H9 (cell line): Measurements from ENCODE around the gene GTF3A. TPM values are rescaled to one million over a fixed set of nuclear protein-coding genes. Genes with fewer than 3 reads are reported as not detected.

Source experiments
- DNase-seq: peaks from one replicate; pipeline ENCODE4 v3.0.0-alpha.2; 2017
- H2AFZ ChIP-seq: one replicate; pipeline ENCODE4 v1.6.1; 2013; ENCODE audit warnings: mild to moderate bottlenecking, low read length, control low read depth, moderate library complexity
- H2AK5ac ChIP-seq: 2 replicates; pipeline ENCODE4 v1.6.1; 2013; ENCODE audit warnings: low read length, control low read depth, mixed read lengths; ENCODE audit not compliant: insufficient read length
- H2BK120ac ChIP-seq: one replicate; pipeline ENCODE4 v1.6.1; 2013; ENCODE audit warnings: low read depth, mild to moderate bottlenecking, low read length, control low read depth, inconsistent platforms; ENCODE audit not compliant: poor library complexity, severe bottlenecking
- H2BK12ac ChIP-seq: 2 replicates; pipeline ENCODE4 v1.6.1; 2013; ENCODE audit warnings: low read length, control low read depth, mixed read lengths, low read depth; ENCODE audit not compliant: insufficient read length
- H2BK15ac ChIP-seq: 2 replicates; pipeline ENCODE4 v1.6.1; 2013; ENCODE audit warnings: low read depth, low read length, control low read depth
- H2BK20ac ChIP-seq: one replicate; pipeline ENCODE4 v1.6.1; 2013; ENCODE audit warnings: low read depth, mild to moderate bottlenecking, low read length, control low read depth, inconsistent platforms; ENCODE audit not compliant: poor library complexity, severe bottlenecking
- H2BK5ac ChIP-seq: 2 replicates; pipeline ENCODE4 v1.6.1; 2013; ENCODE audit warnings: low read length, control low read depth, mixed read lengths; ENCODE audit not compliant: insufficient read length
- H3K14ac ChIP-seq: 2 replicates; pipeline ENCODE4 v1.6.1; 2013; ENCODE audit warnings: low read length, control low read depth; ENCODE audit not compliant: insufficient read depth
- H3K18ac ChIP-seq: 2 replicates; pipeline ENCODE4 v1.6.1; 2013; ENCODE audit warnings: low read depth, mild to moderate bottlenecking, mixed read lengths, low read length, control low read depth; ENCODE audit not compliant: insufficient read length
- H3K23ac ChIP-seq: 2 replicates; pipeline ENCODE4 v1.6.1; 2013; ENCODE audit warnings: low read length, control low read depth, mixed read lengths, low read depth; ENCODE audit not compliant: insufficient read length
- H3K23me2 ChIP-seq: 2 replicates; pipeline ENCODE4 v1.6.1; 2013; ENCODE audit warnings: low read depth, mild to moderate bottlenecking, mixed read lengths, low read length, control low read depth; ENCODE audit not compliant: insufficient read length, poor library complexity, severe bottlenecking
- H3K27ac ChIP-seq: 2 replicates; pipeline ENCODE4 v1.5.1; 2013; ENCODE audit warnings: low read length, control low read depth, mixed read lengths, low read depth; ENCODE audit not compliant: insufficient read length
- H3K27me3 ChIP-seq: 2 replicates; pipeline ENCODE4 v1.6.1; 2013; ENCODE audit warnings: low read length, control low read depth, inconsistent platforms; ENCODE audit not compliant: insufficient read depth
- H3K4ac ChIP-seq: 2 replicates; pipeline ENCODE4 v1.6.1; 2013; ENCODE audit warnings: low read depth, mild to moderate bottlenecking, control low read depth, inconsistent platforms, low read length, moderate library complexity
- H3K4me1 ChIP-seq: 2 replicates; pipeline ENCODE4 v1.6.1; 2013; ENCODE audit warnings: low read length, control low read depth, inconsistent platforms; ENCODE audit not compliant: insufficient read depth
- H3K4me2 ChIP-seq: 2 replicates; pipeline ENCODE4 v1.6.1; 2013; ENCODE audit warnings: low read length, control low read depth, mixed read lengths; ENCODE audit not compliant: insufficient read length, insufficient read depth
- H3K56ac ChIP-seq: 2 replicates; pipeline ENCODE4 v1.6.1; 2013; ENCODE audit warnings: low read depth, mild to moderate bottlenecking, mixed read lengths, low read length, control low read depth; ENCODE audit not compliant: insufficient read length
- H3K79me1 ChIP-seq: 2 replicates; pipeline ENCODE4 v1.6.1; 2013; ENCODE audit warnings: low read depth, mild to moderate bottlenecking, moderate library complexity, low read length, control low read depth, inconsistent platforms; ENCODE audit not compliant: insufficient read depth, poor library complexity, severe bottlenecking
- H3K79me2 ChIP-seq: 2 replicates; pipeline ENCODE4 v1.6.1; 2013; ENCODE audit warnings: low read length, control low read depth, inconsistent platforms; ENCODE audit not compliant: insufficient read depth
- H3K9ac ChIP-seq: 2 replicates; pipeline ENCODE4 v1.6.1; 2013; ENCODE audit warnings: low read length, control low read depth, mixed read lengths; ENCODE audit not compliant: insufficient read length; ENCODE audit errors: extremely low read depth
- H3K9me3 ChIP-seq: one replicate; pipeline ENCODE4 v1.6.1; 2013; ENCODE audit warnings: low read depth, low read length, inconsistent platforms; ENCODE audit not compliant: control insufficient read depth
- H3T11ph ChIP-seq: one replicate; pipeline ENCODE4 v1.6.1; 2013; ENCODE audit warnings: mild to moderate bottlenecking, low read length, control low read depth, inconsistent platforms
- H4K20me1 ChIP-seq: one replicate; pipeline ENCODE4 v1.6.1; 2013; ENCODE audit not compliant: control insufficient read depth, insufficient read length, insufficient read depth
- H4K5ac ChIP-seq: 2 replicates; pipeline ENCODE4 v1.6.1; 2013; ENCODE audit warnings: low read depth, mild to moderate bottlenecking, mixed read lengths, low read length, control low read depth; ENCODE audit not compliant: insufficient read length
- H4K8ac ChIP-seq: replicated peaks from 2 replicates; pipeline ENCODE4 v1.6.1; 2013; ENCODE audit warnings: low read length, control low read depth, mixed read lengths, low read depth; ENCODE audit not compliant: insufficient read length
- H4K91ac ChIP-seq: 2 replicates; pipeline ENCODE4 v1.6.1; 2013; ENCODE audit warnings: low read depth, mild to moderate bottlenecking, moderate library complexity, mixed read lengths, low read length, control low read depth; ENCODE audit not compliant: insufficient read length
- H3K27ac Mint-ChIP-seq, 3 experiments: 2 replicates in 2 of 3; 3 replicates in 1 of 3; pipeline ENCODE4 v1.8.0; 2020 to 2021; ENCODE audit warnings: mixed read lengths in 3 of 3, mild to moderate bottlenecking in 1 of 3, moderate library complexity in 1 of 3
- H3K27me3 Mint-ChIP-seq: 2 replicates; pipeline ENCODE4 v1.8.0; 2021; ENCODE audit warnings: low read depth, mild to moderate bottlenecking, moderate library complexity, mixed read lengths
- H3K36me3 Mint-ChIP-seq, 3 experiments: 2 replicates in 2 of 3; 3 replicates in 1 of 3; pipeline ENCODE4 v1.8.0; 2020 to 2021; ENCODE audit warnings: low read depth in 3 of 3, mixed read lengths in 3 of 3; ENCODE audit not compliant: insufficient read depth in 1 of 3
- H3K4me1 Mint-ChIP-seq, 2 experiments: 2 replicates each; pipeline ENCODE4 v1.8.0; 2020; ENCODE audit warnings: mixed read lengths in 2 of 2
- H3K4me3 Mint-ChIP-seq, 2 experiments: 2 replicates in 1 of 2; 3 replicates in 1 of 2; pipeline ENCODE4 v1.8.0; 2020 to 2021; ENCODE audit warnings: mild to moderate bottlenecking in 2 of 2, mixed read lengths in 2 of 2, moderate library complexity in 1 of 2
- H3K9me3 Mint-ChIP-seq, 2 experiments: 2 replicates in 1 of 2; 3 replicates in 1 of 2; pipeline ENCODE4 v1.8.0; 2020; ENCODE audit warnings: mild to moderate bottlenecking in 2 of 2, mixed read lengths in 2 of 2, moderate library complexity in 1 of 2
- WGBS: extraction: QIAGEN DNeasy Blood & Tissue Kit; methylation state at CpG from one replicate; pipeline ENCODE4 v1.1.7; 2013; ENCODE audit warnings: missing lambda C conversion rate, low lambda C conversion rate, mixed read lengths; ENCODE audit not compliant: insufficient read length; ENCODE audit errors: extremely low coverage; 5-methylcytosine and 5-hydroxymethylcytosine counted together
- total RNA-seq: library from RNA; stranded (reverse); gene quantifications from 2 replicates; pipeline ENCODE4 v1.2.1, GENCODE V29; 2021
- TF ChIP-seq, protein P1 (sequence below): fragments of 200-600 bp; sonication (generic); conservative IDR thresholded peaks from 3 replicates; pipeline ENCODE4 v1.8.0; 2021; ENCODE audit warnings: antibody characterized with exemption, mild to moderate bottlenecking

Gene GTF3A
- total RNA-seq, 1 experiment from 2014 or later = 70.0 TPM

DNA sequence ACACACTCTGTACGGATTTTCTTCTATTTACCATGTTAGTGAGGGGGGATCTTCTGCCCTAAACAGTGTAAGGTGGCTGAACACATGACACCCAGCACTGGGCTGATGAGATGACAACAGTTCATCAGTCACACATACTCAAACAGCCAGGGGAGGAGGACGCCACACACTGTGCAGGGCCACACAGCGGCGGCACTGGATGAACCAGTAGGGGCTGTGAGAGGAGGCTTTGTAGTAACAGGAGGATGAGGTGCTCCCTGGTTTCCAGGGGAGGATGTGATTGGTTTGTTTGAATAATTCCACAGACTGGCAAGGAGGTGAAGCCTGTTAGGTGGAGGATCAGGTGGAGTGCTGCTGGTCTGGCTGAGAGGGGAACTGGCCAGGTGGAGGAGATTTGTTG is 16.3 kb upstream of the GTF3A start:
- no peak overlapping the region for H3K27ac Mint-ChIP-seq
- DNase-seq = no peak
- Histone ChIP-seq H4K8ac (no peak overlapping the region), H3K56ac (no peak overlapping the region), H3K18ac (no peak overlapping the region), H3K27ac (no peak overlapping the region), H4K20me1 (no peaks in the 10 kb centered on the region), H3K9me3 (no peaks in the 10 kb centered on the region), H3K27me3 (no peaks in the 10 kb centered on the region), H4K5ac (no peak overlapping the region), H3K4me1 (peaks cover 6% of the 10 kb centered on the region; the same call in 1 of the 2 replicates), H2BK12ac (no peak overlapping the region), H4K91ac (no peak overlapping the region), H3K4ac (no peak overlapping the region), H2BK5ac (no peak overlapping the region), H3K23ac (no peak overlapping the region), H3K14ac (no peak overlapping the region), H2AFZ (no peak overlapping the region), H3K23me2 (no peaks in the 10 kb centered on the region), H2AK5ac (no peak overlapping the region), H3T11ph (no peak overlapping the region), H3K79me2 (no peaks in the 10 kb centered on the region), H3K79me1 (no peaks in the 10 kb centered on the region), H2BK20ac (no peak overlapping the region), H2BK120ac (no peak overlapping the region), H3K4me2 (no peak overlapping the region), H2BK15ac (no peak overlapping the region), H3K9ac (no peak overlapping the region)
- no peaks in the 10 kb centered on the region; a peak in 1 of 5 replicates for H3K9me3 Mint-ChIP-seq
- H3K4me1 Mint-ChIP-seq = peaks cover 10 to 11% of the 10 kb centered on the region in 2 experiments
- no peak overlapping the region for H3K4me3 Mint-ChIP-seq
- H3K36me3 Mint-ChIP-seq = no peaks in the 10 kb centered on the region
- H3K27me3 Mint-ChIP-seq = peaks cover 1% of the 10 kb centered on the region
- no CpG with 5 or more reads among the region's 4 CpGs for WGBS
- TF ChIP-seq, protein P1, sequence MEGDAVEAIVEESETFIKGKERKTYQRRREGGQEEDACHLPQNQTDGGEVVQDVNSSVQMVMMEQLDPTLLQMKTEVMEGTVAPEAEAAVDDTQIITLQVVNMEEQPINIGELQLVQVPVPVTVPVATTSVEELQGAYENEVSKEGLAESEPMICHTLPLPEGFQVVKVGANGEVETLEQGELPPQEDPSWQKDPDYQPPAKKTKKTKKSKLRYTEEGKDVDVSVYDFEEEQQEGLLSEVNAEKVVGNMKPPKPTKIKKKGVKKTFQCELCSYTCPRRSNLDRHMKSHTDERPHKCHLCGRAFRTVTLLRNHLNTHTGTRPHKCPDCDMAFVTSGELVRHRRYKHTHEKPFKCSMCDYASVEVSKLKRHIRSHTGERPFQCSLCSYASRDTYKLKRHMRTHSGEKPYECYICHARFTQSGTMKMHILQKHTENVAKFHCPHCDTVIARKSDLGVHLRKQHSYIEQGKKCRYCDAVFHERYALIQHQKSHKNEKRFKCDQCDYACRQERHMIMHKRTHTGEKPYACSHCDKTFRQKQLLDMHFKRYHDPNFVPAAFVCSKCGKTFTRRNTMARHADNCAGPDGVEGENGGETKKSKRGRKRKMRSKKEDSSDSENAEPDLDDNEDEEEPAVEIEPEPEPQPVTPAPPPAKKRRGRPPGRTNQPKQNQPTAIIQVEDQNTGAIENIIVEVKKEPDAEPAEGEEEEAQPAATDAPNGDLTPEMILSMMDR = no peak
